ENCODE results near the gene RNASEH2B.

Gene RNASEH2B

DNA sequence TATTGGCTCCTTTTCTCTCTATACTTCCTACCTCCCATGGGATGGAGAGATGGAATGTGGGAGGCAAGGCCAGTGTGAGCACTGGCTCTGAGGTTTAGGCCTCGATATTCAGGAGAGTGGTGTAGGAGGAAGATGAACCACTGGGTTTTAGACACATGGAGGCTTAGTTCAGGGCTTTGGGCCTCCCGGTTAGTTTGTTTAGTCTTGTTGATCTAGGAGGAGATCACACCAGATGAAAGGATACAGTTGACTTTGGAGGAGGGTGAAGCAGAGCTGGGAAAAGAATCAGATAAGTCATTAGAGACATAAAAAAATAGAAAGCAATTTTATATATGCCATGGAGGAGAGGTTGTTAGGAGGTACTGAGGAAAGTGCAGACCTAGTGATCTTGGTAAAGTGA lies 30.9 kb downstream of the RNASEH2B start:
- no peak for DNase-seq (ENCODE audit: low read depth)

DNA sequence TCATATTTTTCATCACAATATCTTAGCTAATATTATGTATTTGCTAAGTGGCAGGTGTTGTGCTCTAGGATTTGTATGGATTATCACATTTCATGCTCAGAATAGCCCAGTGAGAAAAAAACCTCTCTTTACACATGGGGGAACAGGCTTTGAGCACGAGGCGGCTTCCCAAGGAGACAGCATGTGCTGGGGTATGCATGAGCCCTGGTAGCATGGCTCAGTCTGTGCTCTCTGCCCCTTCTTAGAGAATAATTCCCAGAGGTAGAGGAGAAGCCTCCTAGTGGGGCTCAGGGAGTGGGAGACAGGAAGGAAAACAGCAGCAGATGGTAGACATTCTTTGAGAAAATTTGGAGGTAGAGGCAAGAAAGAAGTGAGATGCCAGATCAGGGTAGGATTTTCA lies 31.6 kb downstream of the RNASEH2B start:
- no peak for DNase-seq (ENCODE audit: low read depth)

DNA sequence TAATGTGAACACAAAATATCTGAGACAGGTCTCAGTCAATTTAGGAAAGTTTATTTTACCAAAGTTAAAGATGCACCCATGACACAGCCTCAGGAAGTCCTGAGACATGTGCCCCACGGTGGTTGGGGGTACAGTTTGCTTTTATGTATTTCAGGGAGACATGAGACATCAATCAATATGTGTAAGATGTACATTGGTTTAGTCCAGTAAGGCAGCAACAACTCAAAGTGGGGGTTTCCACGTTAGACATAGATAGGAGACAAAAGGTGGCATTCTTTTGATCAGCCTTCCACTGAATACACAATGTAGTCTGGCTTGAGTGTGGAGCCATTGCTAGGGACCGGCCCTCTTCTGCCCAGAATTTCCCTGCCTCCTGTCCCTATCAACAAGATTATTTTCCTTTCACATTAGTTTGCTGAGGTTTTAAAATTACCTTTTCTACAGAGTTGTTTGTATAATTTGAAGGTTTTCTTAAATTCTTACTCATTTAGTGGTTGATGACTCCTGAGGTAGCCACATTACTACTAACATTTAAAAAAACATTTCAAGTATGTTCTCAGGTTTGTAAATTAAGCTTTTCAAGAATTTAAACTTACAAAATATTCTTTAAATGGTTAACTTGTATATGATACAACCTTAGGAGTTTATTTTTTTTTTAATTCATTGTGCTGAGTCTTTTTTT lies 33.2 kb downstream of the RNASEH2B start:
- DNase-seq (ENCODE audit: low read depth): no peak

DNA sequence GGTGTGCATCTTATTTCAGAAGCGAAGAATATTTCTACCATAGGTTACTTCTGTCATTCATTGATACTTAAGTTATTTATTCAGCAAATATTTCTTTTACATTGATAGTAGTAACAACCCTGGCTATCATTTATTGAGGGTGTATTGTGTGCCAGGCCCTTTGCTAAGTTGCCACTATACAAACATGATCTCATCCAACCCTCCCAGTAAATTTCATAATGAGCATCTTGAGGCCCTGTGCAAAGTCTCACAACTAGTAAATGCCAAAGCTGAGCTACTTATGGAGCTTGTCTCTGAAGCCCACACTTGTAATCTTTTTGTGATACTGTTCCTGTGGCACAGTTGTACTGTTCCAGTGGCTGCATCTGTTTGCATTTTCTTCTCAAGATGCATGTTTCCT lies 36.1 kb downstream of the RNASEH2B start:
- DNase-seq (ENCODE audit: low read depth): no peak

DNA sequence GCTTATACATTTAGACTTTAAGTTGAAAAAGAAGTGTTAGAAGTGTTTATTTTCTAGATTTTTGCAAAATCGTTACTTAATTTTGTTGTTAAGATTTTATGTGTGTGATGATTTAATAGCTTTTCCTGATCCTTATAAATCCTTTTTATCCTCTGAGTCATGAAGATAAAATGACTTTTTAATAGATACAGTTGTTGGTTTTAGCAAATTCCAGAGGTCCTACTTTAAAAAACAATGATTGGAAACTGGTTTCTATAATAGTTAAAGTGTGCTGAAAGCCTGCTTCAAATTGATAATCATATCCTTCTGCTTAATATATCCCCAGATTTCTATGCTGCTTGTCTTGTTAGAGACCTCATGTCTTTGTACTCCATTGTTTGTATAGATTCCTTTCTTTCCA lies 39.0 kb downstream of the RNASEH2B start:
- no peak for DNase-seq (ENCODE audit: low read depth)

DNA sequence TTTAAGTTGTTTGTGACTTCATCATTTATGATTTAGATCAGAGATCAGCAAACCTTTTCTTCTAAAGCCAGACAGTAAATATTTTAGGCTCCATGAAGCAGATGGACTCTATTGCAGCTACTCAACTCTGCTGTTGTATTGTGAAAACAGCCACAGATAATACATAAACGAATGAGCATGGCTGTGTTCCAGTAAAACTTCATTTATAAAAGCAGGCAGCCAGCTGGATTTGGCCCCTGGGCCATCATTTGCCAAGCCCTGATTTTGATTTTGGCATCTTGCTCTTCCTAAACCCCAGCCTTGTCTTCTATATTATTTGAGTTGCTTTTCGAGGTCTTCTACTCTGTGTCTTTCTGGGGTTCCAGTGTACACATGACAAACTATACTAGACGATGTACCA lies 41.3 kb downstream of the RNASEH2B start:
- DNase-seq (ENCODE audit: low read depth): no peak

DNA sequence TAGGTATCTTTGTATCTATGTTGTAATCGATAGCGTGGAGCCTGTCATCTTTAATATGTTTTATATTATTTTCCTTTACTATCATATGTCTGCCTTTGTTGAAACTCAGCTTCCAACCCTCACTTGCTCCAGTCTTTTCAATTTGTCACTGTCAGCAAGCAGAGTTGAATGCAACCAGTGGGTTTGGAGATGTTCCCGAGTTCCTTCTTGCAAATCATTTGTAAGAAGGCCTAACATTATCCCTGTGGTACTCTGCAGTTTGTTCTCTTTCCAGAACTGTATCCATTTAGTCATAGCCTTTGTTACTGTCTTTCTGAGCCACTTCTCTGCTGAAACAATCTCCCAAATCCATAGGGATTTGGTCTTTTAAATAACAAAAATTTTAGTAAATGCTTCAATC lies 41.8 kb downstream of the RNASEH2B start:
- no peak for DNase-seq (ENCODE audit: low read depth)

DNA sequence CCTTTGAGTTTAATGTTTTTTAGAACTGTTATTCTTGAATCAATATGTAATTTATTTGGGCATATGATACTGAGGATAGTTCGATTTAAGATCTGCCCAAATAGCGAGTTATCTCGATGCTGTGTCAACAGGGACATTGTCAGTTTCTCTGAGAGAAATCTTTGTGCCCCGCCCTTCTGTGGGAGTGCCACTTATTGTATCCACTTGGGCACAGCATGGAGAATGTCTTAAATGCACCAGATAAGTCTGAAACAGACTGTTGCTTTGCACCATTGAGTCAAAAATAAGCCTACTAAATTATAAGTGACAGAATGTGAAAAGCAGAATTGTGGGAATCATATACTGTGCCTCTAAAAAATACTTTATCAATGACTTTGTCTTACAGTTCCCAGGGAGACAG lies 45.6 kb downstream of the RNASEH2B start:
- no peak for DNase-seq (ENCODE audit: low read depth)

DNA sequence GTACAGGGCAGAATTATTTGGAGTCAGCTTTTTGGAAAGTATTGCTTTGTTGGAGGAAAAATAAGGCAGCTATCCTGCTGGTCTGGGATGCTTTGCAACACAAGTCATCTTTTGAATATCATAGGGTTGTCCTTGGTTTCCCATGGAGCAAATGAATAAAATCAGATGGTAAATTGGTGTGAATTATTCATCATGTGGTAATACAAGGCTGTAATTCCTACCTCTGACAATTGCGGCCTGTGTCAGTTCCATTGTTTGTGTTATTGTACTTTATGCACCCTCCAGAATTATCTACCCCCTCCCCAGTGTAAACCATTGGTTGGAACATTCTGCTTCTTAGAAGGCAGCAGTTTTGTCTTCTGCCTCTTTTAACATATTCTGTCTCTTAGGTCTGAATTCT lies 46.2 kb downstream of the RNASEH2B start:
- DNase-seq (ENCODE audit: low read depth): no peak

DNA sequence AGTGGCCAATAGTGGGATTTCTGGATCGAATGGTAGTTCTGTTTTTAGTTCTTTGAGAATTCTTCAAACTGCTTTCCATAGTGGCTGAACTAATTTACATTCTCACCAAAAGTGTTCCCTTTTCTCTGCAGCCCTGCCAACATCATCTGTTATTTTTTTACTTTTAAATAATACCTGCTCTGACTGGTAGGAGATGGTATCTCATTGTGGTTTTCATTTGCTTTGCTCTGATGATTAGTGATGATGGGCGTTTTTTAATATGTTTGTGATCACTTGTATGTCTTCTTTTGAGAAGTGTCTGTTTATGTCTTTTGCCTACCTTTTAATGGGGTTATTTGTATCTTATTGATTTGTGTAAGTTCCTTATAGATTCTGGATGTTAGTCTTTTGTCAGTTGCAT lies 48.0 kb downstream of the RNASEH2B start:
- DNase-seq (ENCODE audit: low read depth): no peak

DNA sequence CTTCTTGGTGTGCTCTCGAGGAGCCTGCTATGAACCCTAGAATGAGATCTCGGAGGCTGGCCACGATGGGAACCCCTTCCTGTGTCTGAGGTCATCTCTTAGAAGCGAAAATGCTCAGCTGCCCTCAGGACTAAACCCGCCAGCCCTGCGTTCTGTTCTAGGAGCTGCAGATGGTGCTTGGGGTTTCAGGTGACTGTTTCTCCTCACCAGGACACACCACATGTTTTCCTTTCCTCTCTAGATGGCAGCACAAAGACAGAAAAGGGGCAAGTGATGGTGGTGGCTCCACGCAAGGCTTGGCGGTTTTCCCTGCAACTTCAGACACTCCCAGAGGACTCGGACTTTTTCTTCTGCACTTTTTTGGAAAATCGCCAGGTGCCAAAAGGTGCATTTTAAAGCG lies 60.1 kb downstream of the RNASEH2B start:
- no peak for DNase-seq (ENCODE audit: low read depth)

DNA sequence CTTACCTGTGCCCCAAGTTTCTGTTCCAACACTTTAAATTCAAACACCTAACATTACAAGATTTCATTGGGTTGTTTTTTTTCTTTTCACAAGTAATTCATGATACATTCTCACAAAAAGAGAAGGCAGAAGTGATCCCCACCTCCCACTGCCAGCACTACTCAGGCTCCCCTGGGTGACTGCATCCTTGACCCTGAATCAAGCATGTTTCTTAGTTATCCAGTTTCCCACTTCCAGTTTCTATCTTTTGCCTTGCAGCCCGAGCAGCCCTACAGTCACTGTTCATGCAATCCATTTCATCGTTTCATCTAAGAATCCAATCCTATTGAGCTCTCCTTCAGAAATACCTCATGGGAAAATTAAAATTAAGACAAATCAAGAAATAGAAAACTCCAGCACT lies 61.4 kb downstream of the RNASEH2B start:
- no peak for DNase-seq (ENCODE audit: low read depth)

DNA sequence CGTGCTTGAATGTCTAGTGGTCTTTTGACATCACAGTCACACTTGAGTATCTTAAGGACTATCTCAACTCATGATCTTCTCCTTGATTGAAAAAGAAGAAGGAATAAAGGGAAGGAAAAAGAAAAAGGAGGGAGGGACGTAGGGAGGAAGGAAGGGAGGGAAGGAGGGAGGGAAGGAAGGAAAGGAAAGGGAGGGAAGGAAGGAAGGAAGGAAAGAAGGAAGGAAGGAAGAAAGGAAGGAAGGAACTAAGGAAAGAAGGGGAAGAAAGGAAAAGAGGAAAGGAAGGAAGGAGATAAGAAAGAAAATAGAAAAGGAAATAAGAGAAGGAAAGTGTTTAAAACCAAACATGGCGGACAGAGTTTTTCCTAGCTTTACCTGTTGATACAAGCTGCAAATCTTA lies 64.7 kb downstream of the RNASEH2B start:
- no peak for DNase-seq (ENCODE audit: low read depth)

DNA sequence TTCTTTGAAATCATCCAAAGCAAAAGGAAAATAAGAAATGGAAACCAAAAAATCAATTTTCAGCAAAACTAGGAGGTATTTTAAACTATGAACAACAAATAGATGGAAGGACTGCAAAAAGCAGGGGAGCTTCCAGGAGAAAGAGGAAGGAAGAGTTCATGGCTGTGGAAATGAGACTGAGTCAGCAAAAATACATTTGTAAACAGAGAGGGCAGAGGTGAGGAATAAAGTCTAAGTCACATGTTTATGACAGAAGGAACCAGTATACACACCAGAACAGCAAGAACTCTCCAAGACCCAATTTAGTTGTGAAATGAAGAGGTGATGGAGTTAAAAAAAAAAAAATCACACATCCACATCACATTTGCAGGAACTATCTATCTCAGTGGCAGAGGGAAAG lies 69.6 kb downstream of the RNASEH2B start:
- DNase-seq (ENCODE audit: low read depth): no peak

DNA sequence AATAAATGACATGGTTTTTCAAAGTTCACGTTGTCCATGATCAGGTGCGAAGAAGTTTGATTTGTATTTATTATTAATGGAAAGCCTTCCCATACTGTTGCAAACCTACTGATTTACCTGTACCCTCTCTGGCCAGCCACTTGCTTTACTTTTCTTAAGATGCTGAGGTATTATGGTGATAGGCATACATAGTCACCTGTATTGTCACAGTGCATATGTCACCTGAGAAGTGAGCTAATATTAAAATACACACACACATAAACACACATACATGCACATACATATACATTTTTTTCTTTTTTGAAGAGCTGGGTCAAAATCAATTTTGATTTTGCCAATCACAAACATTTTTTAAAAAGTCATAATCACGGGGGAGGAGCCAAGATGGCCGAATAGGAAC lies 72.1 kb downstream of the RNASEH2B start:
- no peak for DNase-seq (ENCODE audit: low read depth)

DNA sequence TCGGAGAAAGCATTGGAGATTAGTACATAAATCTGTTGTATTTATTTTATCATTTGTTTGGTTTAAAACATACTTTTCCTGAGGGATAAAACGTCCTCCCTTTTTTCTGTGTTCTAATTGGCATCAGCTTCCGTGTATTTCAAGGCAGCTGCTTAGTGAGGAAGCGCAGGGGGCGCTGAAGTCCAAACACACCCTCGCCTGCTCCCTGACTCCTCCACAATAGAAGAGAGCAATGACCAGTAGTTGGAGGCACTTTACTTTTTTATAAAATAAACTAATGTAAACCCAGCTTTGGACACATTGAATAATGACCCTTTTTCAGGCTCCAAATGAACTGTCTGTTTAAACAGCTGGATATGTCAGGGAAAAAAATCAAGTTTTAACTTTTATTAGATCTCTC lies 79.9 kb downstream of the RNASEH2B start:
- DNase-seq (ENCODE audit: low read depth): no peak

DNA sequence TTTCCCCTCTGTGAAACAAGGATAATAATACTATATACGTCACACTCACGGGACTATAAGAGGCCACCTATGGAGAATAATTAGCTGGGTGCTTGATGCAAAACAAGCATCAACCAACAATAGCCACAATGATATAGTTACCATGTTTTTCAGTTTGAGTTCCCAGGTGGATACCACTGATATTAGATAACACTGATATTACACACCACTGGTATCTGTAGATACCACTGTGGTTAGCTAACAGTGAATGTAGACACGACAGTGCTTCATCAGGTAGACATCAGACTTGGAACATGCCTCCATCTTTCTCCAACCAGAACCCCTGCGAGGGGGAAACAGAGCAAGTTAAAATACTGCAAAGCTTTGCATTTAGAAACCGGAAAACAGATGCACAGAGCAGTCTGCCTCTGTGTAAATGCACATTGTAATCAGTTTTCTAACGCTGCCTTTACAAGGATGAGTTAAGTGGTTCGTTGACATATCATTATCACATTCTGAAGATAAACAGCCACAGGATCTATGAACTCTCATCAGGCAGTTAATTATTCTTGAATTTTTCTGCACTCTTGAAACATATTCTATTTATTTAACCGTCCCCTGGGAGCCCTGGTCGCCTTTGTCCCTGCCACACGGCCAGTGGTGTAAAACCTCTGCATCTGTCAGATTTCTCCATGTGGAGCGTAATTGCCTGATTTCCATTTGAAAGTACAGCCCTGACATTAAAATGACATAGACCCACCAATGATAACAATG lies 80.7 kb downstream of the RNASEH2B start:
- DNase-seq (ENCODE audit: low read depth): no peak

DNA sequence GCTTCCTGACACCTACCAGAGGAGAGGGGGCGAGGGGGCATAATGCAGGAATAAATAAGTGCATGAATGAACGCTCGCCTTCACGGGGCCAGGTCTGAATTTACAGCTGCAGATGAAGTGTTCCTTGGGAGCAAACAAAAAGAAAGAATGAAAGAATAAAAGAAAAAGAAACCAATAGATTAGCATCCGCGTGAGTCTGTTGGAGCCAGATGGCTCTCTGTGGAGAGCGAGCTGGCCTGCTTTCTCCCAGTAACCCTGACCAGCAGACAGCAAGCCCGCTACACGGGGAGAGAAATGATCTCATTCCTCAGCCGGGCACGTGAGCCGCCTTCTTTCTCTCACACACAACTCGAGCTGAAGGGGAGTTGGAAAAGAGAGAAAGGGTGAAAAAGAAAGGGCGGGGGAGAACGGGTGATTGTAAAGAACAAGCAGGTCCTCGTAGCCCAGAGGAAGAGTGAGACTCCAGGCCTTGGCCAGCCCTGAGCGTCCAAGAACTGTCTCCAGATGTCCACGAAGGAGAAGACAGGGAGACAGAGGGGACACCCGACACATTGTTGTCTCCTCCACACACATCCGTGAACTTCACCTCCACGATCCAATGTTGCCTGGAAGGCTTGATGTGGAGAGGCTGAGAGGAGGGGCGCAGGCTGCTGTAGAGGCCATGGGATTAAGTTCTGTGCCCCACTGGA lies 81.4 kb downstream of the RNASEH2B start:
- DNase-seq (ENCODE audit: low read depth): no peak

DNA sequence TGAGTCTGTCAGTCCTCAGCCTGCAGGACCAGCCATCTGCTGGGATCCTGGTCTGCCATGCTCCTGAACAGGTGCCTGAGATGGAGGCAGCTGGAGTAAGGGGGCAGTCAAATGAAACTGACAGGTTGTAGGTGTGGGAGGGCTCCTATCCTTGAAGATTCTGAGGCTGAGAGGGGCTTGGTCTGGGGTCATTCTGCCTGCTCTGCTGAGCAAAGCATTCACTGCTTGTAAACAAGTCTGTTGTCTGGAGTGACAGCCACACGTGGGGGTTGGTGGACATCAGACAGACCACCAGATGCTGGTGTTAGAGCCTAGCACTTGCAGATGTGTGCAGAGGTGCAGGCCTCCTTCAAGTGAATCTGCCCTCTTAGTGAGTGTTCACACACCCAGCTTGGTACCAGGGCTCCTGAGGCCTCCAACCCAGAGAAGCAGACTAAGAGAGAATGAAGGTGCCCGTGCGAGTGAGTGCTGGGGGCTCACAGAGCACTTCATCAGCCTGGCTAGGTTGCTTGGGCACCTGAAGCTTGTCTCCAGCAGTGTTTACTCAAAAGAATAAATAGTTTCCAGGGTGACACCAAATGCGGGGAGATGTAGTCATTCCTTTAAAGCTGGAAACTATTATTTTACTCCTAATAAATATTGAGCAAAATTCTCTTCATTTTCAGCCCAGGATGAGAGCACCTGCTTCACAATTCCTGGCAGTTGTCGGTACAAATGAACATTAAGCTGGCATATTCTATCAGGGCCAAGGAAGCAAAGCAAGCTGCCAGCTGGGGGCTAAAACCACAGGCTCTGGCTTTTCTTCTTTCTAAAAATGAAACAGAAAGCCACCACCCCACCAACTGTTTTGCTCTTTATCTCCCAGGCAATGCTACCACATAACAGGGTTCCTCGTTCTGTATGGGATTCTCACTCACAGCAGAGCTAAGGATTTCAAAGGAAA lies 82.3 kb downstream of the RNASEH2B start:
- no peak for DNase-seq (ENCODE audit: low read depth)

DNA sequence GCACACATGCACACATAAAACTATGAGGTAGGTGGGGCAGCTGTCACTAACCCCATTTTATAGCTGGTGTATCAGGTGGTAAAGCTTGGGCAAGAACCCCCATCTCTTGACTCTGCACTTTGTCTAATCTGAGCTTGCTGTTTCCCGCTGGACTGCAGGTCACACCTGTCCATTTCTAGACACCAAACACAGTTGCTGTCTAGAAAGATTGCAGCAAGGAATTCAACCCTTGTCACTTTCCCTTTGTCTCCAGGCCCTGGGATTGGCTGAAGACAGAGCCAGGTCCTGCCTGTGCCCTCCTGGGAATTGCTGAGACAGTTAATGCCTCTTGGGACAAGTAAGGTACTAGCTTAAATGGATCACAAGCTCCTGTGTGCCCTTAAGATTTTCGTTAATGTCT lies 83.8 kb downstream of the RNASEH2B start:
- no peak for DNase-seq (ENCODE audit: low read depth)

DNA sequence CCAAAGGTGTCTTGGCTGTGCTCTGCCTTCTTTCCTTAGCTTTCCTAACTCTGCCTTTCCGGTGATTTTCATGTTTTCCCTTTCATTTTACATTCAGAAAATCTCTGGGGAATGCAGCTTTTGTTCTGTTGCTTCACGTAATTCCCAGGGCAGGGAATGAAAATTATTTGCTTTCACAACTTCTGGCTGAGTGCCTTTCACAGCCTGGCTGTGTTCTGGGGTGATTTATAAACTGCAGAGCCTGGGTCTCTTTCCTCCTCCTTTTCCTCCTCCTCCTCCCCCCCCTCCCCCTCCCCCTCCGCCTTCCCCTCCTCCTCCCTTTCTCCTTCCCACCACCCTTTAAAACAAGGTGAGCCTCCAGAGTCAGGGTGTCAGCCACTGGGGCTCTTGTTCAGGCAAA lies 84.3 kb downstream of the RNASEH2B start:
- no peak for DNase-seq (ENCODE audit: low read depth)

DNA sequence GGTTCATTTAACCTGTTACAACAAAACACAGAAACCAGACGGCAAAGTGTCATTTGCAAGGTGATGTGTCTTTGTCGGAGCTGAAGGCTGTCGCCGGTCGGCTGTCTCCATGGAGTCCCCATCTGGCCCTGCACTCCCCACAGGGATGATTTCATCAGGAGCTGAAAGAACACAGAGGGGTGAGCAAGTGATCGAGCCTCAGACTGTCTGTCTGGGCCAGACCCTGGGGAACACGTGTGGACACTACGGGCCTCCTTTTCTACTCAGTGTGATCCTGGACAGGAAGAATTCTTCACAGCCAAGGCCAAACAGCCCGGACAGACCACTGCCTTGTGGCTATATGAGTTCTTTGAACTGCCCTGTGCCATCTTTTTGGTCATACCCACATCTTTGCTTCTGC lies 85.1 kb downstream of the RNASEH2B start:
- no peak for DNase-seq (ENCODE audit: low read depth)

Data from T-helper 22 cell (primary cell).